Measurements from ENCODE around the gene FBXO31.

DNA sequence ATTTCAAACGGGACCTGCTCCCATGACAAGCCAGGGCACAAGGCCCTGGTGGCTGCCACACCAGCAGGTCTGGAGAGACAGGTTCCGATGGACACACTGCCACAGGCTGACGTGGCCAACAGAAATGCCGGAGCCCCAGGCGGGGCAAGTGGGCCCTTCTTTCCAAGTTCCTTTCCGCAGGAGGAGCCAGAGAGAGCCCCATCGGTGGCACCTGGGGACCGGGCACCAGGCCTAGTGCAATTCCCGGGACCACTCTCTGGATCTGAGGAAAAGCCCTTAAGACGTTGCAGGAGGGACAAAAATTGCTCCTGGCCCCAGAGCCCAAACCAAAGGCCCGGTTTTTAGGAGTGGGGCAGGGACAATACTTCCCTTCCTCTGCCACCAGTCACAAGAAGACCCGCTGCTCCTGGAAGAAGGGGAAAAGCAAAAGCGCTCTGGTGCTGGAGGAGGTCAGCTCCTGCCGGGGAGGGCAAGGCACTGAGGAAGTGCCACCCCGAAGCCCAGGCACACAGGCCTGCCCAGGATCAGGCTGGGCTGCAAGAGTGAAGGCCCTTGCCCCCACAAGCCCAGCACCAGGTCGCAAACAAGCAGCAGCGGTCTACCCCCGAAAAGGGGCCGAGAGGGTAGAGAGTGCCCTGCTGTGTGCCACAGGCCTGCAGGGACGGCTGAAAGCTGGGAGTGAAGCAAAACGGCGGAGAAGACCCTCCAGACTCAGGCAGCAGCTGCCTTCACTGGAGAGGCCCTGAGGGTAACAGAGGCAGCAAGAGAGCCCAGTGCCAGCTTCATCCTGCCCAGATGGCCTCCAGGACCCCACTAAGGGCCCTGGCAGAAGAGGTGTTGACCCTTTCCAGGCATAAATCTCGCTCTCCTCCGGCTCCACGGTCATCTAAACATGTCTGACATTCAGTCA, 37.7 kb upstream of the FBXO31 start:
- TF ChIP-seq, protein P1, sequence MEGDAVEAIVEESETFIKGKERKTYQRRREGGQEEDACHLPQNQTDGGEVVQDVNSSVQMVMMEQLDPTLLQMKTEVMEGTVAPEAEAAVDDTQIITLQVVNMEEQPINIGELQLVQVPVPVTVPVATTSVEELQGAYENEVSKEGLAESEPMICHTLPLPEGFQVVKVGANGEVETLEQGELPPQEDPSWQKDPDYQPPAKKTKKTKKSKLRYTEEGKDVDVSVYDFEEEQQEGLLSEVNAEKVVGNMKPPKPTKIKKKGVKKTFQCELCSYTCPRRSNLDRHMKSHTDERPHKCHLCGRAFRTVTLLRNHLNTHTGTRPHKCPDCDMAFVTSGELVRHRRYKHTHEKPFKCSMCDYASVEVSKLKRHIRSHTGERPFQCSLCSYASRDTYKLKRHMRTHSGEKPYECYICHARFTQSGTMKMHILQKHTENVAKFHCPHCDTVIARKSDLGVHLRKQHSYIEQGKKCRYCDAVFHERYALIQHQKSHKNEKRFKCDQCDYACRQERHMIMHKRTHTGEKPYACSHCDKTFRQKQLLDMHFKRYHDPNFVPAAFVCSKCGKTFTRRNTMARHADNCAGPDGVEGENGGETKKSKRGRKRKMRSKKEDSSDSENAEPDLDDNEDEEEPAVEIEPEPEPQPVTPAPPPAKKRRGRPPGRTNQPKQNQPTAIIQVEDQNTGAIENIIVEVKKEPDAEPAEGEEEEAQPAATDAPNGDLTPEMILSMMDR (tag by site-specific recombination; IDR thresholded peaks at IDR 0.05): no peak
- TF ChIP-seq PBX3 (CRISPR knock-in tag; IDR thresholded peaks at IDR 0.05) (no peak), ZNF624 (tag by site-specific recombination; IDR thresholded peaks at IDR 0.05) (no peak), ZBTB7A (tag by site-specific recombination; IDR thresholded peaks at IDR 0.05; ENCODE audit: low read depth) (no peak)
- TF ChIP-seq, protein P2, sequence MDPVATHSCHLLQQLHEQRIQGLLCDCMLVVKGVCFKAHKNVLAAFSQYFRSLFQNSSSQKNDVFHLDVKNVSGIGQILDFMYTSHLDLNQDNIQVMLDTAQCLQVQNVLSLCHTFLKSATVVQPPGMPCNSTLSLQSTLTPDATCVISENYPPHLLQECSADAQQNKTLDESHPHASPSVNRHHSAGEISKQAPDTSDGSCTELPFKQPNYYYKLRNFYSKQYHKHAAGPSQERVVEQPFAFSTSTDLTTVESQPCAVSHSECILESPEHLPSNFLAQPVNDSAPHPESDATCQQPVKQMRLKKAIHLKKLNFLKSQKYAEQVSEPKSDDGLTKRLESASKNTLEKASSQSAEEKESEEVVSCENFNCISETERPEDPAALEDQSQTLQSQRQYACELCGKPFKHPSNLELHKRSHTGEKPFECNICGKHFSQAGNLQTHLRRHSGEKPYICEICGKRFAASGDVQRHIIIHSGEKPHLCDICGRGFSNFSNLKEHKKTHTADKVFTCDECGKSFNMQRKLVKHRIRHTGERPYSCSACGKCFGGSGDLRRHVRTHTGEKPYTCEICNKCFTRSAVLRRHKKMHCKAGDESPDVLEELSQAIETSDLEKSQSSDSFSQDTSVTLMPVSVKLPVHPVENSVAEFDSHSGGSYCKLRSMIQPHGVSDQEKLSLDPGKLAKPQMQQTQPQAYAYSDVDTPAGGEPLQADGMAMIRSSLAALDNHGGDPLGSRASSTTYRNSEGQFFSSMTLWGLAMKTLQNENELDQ (tag by site-specific recombination; IDR thresholded peaks at IDR 0.05; ENCODE audit: low read depth): no peak

Measured in HEK293 (cell line).